Measurements from ENCODE around the gene CMYA5.

The CMYA5 gene

DNA sequence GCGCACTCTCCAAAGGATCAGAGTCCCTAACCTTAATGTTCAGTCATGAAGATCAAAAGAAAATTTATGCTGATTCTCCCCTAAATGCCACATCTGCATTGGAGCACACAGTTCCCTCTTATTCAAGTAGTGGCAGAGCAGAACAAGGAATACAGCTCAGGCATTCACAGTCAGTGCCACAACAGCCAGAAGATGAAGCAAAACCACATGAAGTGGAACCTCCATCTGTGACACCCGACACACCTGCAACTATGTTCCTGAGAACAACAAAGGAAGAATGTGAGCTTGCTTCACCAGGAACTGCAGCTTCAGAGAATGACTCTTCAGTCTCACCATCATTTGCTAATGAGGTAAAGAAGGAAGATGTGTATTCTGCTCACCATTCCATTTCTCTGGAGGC is 40.0 kb downstream of the CMYA5 start:
- no peak overlapping the region for H3K4me3 ChIP-seq (ENCODE audit: low read depth, low read length)
- DNase-seq (ENCODE audit: low read depth), result no peak
- TF ChIP-seq, protein P1, sequence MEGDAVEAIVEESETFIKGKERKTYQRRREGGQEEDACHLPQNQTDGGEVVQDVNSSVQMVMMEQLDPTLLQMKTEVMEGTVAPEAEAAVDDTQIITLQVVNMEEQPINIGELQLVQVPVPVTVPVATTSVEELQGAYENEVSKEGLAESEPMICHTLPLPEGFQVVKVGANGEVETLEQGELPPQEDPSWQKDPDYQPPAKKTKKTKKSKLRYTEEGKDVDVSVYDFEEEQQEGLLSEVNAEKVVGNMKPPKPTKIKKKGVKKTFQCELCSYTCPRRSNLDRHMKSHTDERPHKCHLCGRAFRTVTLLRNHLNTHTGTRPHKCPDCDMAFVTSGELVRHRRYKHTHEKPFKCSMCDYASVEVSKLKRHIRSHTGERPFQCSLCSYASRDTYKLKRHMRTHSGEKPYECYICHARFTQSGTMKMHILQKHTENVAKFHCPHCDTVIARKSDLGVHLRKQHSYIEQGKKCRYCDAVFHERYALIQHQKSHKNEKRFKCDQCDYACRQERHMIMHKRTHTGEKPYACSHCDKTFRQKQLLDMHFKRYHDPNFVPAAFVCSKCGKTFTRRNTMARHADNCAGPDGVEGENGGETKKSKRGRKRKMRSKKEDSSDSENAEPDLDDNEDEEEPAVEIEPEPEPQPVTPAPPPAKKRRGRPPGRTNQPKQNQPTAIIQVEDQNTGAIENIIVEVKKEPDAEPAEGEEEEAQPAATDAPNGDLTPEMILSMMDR (IDR thresholded peaks at IDR 0.05; ENCODE audit: low read depth, low read length, missing control alignments), result no peak
- in situ Hi-C loops (cut with HindIII; ENCODE audit: low sequenced_read_pairs), result no loop called here

DNA sequence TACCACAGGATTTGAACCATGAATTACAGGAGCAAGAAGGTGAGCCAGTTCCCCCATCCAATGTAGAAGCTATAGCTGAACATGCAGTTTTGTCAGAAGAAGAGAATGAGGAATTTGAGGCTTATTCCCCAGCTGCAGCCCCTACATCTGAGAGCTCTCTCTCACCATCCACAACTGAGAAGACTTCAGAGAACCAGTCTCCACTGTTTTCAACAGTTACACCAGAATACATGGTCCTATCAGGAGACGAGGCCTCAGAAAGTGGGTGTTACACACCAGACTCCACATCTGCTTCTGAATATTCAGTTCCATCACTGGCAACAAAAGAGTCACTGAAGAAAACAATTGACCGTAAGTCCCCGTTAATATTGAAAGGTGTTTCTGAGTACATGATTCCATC is 40.9 kb downstream of the CMYA5 start:
- in situ Hi-C loops (cut with HindIII; ENCODE audit: low sequenced_read_pairs), result no loop called here
- no peak for DNase-seq (ENCODE audit: low read depth)
- no peak overlapping the region for H3K4me3 ChIP-seq (ENCODE audit: low read depth, low read length)
- TF ChIP-seq, protein P1 (IDR thresholded peaks at IDR 0.05; ENCODE audit: low read depth, low read length, missing control alignments), result no peak

DNA sequence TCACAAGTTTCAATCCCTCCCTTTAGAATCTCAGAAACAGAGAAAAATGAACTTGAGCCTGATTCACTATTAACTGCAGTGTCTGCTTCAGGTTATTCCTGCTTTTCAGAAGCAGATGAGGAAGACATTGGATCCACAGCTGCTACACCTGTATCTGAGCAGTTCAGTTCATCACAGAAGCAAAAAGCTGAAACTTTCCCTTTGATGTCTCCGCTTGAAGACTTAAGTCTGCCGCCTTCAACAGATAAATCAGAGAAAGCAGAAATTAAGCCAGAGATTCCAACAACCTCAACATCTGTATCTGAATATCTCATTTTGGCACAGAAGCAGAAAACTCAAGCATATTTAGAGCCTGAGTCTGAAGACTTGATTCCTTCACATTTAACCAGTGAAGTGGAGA is 42.1 kb downstream of the CMYA5 start:
- H3K4me3 ChIP-seq (ENCODE audit: low read depth, low read length), result no peak overlapping the region
- in situ Hi-C loops (cut with HindIII; ENCODE audit: low sequenced_read_pairs), result no loop called here
- no peak for DNase-seq (ENCODE audit: low read depth)
- TF ChIP-seq, protein P1 (IDR thresholded peaks at IDR 0.05; ENCODE audit: low read depth, low read length, missing control alignments), result no peak

DNA sequence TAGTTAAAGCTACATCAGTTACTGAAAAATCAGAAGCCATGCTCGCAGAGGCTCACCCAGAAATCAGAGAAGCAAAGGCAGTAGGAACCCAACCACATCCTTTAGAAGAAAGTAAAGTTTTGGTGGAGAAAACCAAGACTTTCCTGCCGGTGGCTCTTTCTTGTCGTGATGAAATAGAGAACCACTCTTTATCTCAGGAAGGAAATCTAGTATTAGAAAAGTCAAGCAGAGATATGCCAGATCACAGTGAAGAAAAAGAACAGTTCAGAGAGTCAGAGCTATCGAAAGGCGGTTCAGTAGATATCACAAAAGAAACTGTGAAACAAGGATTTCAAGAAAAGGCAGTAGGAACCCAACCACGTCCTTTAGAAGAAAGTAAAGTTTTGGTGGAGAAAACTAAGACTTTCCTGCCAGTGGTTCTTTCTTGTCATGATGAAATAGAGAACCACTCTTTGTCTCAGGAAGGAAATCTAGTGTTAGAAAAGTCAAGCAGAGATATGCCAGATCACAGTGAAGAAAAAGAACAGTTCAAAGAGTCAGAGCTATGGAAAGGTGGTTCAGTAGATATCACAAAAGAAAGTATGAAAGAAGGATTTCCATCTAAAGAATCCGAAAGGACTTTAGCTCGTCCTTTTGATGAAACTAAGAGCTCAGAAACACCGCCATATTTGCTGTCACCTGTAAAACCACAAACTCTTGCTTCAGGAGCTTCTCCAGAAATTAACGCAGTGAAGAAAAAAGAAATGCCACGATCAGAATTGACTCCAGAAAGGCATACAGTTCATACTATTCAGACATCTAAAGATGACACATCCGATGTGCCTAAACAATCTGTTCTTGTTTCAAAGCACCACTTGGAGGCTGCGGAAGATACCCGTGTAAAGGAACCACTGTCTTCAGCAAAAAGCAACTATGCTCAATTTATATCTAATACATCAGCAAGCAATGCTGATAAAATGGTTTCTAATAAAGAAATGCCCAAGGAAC is 47.2 kb downstream of the CMYA5 start:
- TF ChIP-seq, protein P1 (IDR thresholded peaks at IDR 0.05; ENCODE audit: low read depth, low read length, missing control alignments), result no peak
- no peak for DNase-seq (ENCODE audit: low read depth)
- H3K4me3 ChIP-seq (ENCODE audit: low read depth, low read length), result no peak overlapping the region
- in situ Hi-C loops (cut with HindIII; ENCODE audit: low sequenced_read_pairs), result no loop called here

DNA sequence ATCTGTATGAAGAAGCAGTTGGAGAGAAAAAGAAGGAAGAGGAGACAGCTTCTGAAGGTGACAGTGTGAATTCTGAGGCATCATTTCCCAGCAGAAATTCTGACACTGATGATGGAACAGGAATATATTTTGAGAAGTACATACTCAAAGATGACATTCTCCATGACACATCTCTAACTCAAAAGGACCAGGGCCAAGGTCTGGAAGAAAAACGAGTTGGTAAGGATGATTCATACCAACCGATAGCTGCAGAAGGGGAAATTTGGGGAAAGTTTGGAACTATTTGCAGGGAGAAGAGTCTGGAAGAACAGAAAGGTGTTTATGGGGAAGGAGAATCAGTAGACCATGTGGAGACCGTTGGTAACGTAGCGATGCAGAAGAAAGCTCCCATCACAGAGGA is 48.7 kb downstream of the CMYA5 start:
- in situ Hi-C loops (cut with HindIII; ENCODE audit: low sequenced_read_pairs), result no loop called here
- no peak for DNase-seq (ENCODE audit: low read depth)
- no peak overlapping the region for H3K4me3 ChIP-seq (ENCODE audit: low read depth, low read length)
- TF ChIP-seq, protein P1 (IDR thresholded peaks at IDR 0.05; ENCODE audit: low read depth, low read length, missing control alignments), result no peak

DNA sequence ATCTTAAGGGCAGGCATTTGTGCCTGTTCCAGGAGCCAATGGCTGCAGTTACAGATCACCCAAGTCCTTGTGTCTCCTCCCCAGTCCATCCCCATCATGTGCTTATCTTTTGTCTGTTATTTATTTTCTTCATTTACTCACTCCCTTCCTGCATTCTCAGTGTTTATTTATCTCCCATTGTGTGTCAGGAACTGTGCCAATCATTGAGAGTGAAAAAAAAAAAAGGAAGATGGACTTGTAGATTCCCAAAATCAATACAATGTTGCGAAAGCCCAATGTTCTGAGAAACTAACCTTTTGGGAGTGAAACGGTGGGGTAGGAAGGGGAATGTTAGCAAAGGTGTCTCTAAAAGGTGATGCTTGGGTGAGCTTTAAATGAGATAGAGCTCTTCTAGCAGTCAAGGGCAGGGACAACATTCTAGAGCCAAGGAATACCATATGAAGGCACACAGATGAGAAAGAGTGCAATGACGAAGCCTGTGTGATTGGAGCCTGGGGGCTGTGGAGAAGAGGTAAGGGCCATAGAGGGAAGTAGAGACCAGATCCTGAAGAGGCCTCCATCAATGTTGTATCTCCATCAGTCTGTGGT is 53.0 kb downstream of the CMYA5 start:
- H3K4me3 ChIP-seq (ENCODE audit: low read depth, low read length), result no peak overlapping the region
- in situ Hi-C loops (cut with HindIII; ENCODE audit: low sequenced_read_pairs), result no loop called here
- TF ChIP-seq, protein P1 (IDR thresholded peaks at IDR 0.05; ENCODE audit: low read depth, low read length, missing control alignments), result no peak
- DNase-seq (ENCODE audit: low read depth), result no peak
